Thoracic aorta (tissue), 2 donors: ENCODE results near the gene FBXW5. TPM values are rescaled to one million over a fixed set of nuclear protein-coding genes. Genes with fewer than 3 reads are reported as not detected.
A peak's percentile ranks its signal among the peaks of the same experiment; 100 is the strongest.

Source experiments
- ATAC-seq: fragments of 150-250 bp; one replicate; pipeline ENCODE4 v1.8.0; 2017; ENCODE audit warnings: low read depth; ENCODE audit not compliant: insufficient number of reproducible peaks, low FRiP score
- DNase-seq: peaks from one replicate; pipeline ENCODE4 v3.0.0-alpha.2; 2020; ENCODE audit warnings: low spot score
- H3K27ac ChIP-seq, 2 donors: fragments of 200-600 bp; sonication (generic); 1 replicate in 1 of 2; 2 replicates in 1 of 2; pipeline ENCODE4 v1.5.1; 2016; ENCODE audit warnings: mild to moderate bottlenecking in 2 of 2, moderate library complexity in 2 of 2
- H3K27me3 ChIP-seq: fragments of 200-600 bp; sonication (generic); replicated peaks from 2 replicates; pipeline ENCODE4 v1.6.0; 2016; ENCODE audit warnings: mild to moderate bottlenecking; ENCODE audit not compliant: insufficient read depth
- H3K36me3 ChIP-seq: fragments of 200-600 bp; sonication (generic); one replicate; pipeline ENCODE4 v1.5.1; 2016
- H3K4me1 ChIP-seq, 2 donors: fragments of 200-600 bp; sonication (generic); 1 replicate in 1 of 2; 2 replicates in 1 of 2; pipeline versions ENCODE4 v1.5.1 to v1.6.0; 2016; ENCODE audit warnings: low read depth in 2 of 2, mild to moderate bottlenecking in 1 of 2; ENCODE audit not compliant: control insufficient read depth in 1 of 2
- H3K4me3 ChIP-seq: fragments of 200-600 bp; sonication (generic); 2 replicates; pipeline ENCODE4 v1.5.1; 2016; ENCODE audit warnings: mild to moderate bottlenecking
- H3K9me3 ChIP-seq: fragments of 200-600 bp; sonication (generic); 2 replicates; pipeline ENCODE4 v1.5.1; 2016
- CTCF ChIP-seq: fragments of 200-600 bp; sonication (generic); IDR thresholded peaks from one replicate; pipeline ENCODE4 v1.5.1; 2019; ENCODE audit warnings: antibody characterized with exemption
- total RNA-seq, 2 donors: library from RNA; depleted of rRNA; stranded (reverse); fragments of >200 nt; gene quantifications; one replicate each; pipeline versions ENCODE4 v1.1.0 to v1.2.3, GENCODE V29; 2016

Gene FBXW5
- total RNA-seq, 2 donors from 2014 or later, result 176 to 383 TPM

- TF ChIP-seq CTCF, result no peak
- H3K36me3 ChIP-seq, result peaks cover 34% of the 10 kb centered on the region
- peak; percentile 34 for ATAC-seq
Measured at GRCh38 chr9:136939996-136940525, 4.5 kb downstream of the FBXW5 start.

GRCh38 chr9:136939431-136939995 is 5.0 kb downstream of the FBXW5 start:
- Histone ChIP-seq H3K4me3 (no peak overlapping the region), H3K9me3 (no peaks in the 10 kb centered on the region), H3K36me3 (peaks cover 34% of the 10 kb centered on the region), H3K27ac (peak overlapping the region in 1 of 2 donors; percentile 30), H3K27me3 (no peaks in the 10 kb centered on the region), H3K4me1 (peaks cover 11 to 29% of the 10 kb centered on the region in 2 donors)
- ATAC-seq (no peak), DNase-seq (no peak)
- TF ChIP-seq CTCF, result no peak

More at GRCh38 chr9:136939996-136940525, 4.5 kb downstream of the FBXW5 start:
- DNase-seq, result no peak
- no peaks in the 10 kb centered on the region for H3K9me3 ChIP-seq
- peak overlapping the region in 1 of 2 donors; percentile 30 for H3K27ac ChIP-seq
- peaks cover 11 to 29% of the 10 kb centered on the region in 2 donors for H3K4me1 ChIP-seq
- no peaks in the 10 kb centered on the region for H3K27me3 ChIP-seq
- H3K4me3 ChIP-seq, result no peak overlapping the region

GRCh38 chr9:136937186-136938001 is 7.1 kb downstream of the FBXW5 start:
- DNase-seq (no peak), ATAC-seq (no peak)
- Histone ChIP-seq H3K27ac (no peak overlapping the region), H3K9me3 (no peaks in the 10 kb centered on the region), H3K4me1 (peaks cover 0 to 15% of the 10 kb centered on the region in 2 donors), H3K4me3 (no peak overlapping the region), H3K27me3 (no peaks in the 10 kb centered on the region), H3K36me3 (peaks cover 29% of the 10 kb centered on the region)
- no peak for TF ChIP-seq CTCF

GRCh38 chr9:136936645-136937170 is 7.8 kb downstream of the FBXW5 start:
- ATAC-seq, result no peak
- TF ChIP-seq CTCF, result no peak
- Histone ChIP-seq H3K36me3 (peaks cover 22% of the 10 kb centered on the region), H3K4me3 (no peak overlapping the region), H3K9me3 (no peaks in the 10 kb centered on the region), H3K27me3 (no peaks in the 10 kb centered on the region), H3K4me1 (peaks cover 0 to 11% of the 10 kb centered on the region in 2 donors), H3K27ac (no peak overlapping the region)
- no peak for DNase-seq

- Histone ChIP-seq H3K27me3 (no peaks in the 10 kb centered on the region), H3K4me1 (peaks cover 0 to 9% of the 10 kb centered on the region in 2 donors), H3K4me3 (no peak overlapping the region), H3K27ac (no peak overlapping the region), H3K9me3 (no peaks in the 10 kb centered on the region), H3K36me3 (peaks cover 13% of the 10 kb centered on the region)
- ATAC-seq (no peak), DNase-seq (no peak)
- TF ChIP-seq CTCF, result no peak
Measured at GRCh38 chr9:136935651-136936050, 8.9 kb downstream of the FBXW5 start.
